ENCODE measurements around the gene NPFF. TPM values are rescaled to one million over a fixed set of nuclear protein-coding genes. Genes with fewer than 3 reads are reported as not detected.

Gene NPFF
- total and polyA plus RNA-seq, 10 of the 15 experiments (the other 5 are each of a cell fraction or from before 2014, with no cell fraction given): 0.21 to 0.69 (median 0.23) TPM; not detected in 7

- RAD21 ChIA-PET (ENCODE audit: unreplicated experiment): no interaction called here
- Histone ChIP-seq H3K9me3 (replicated peaks; ENCODE audit: control insufficient read depth, insufficient read depth, low read length) (no peaks in the 10 kb centered on the region), H3K27ac (ENCODE audit: control insufficient read depth, insufficient read depth) (no peak overlapping the region), H3K79me2 (ENCODE audit: control insufficient read depth, insufficient read depth, low read length) (no peaks in the 10 kb centered on the region), H3K4me2 (ENCODE audit: control insufficient read depth, insufficient read depth) (no peak overlapping the region), H2AFZ (ENCODE audit: control insufficient read depth, low read depth, low read length) (no peak overlapping the region), H3K9ac (ENCODE audit: control insufficient read depth, insufficient read depth, low read length) (no peak overlapping the region), H3K4me1 (ENCODE audit: control insufficient read depth, insufficient read depth, low read length) (no peaks in the 10 kb centered on the region), H4K20me1 (ENCODE audit: control insufficient read depth, insufficient read depth) (no peaks in the 10 kb centered on the region), H3K4me3 (no peak overlapping the region), H3K27me3 (replicated peaks in 1 of 2; ENCODE audit: control insufficient read depth in 2 of 2, insufficient read depth in 2 of 2, low read length in 1 of 2) (no peaks in the 10 kb centered on the region), H3K36me3 (ENCODE audit: control insufficient read depth in 2 of 2, insufficient read depth in 2 of 2, low read length in 1 of 2) (peaks cover 6 to 22% of the 10 kb centered on the region in 2 experiments)
- ATAC-seq: no peak
- in situ Hi-C loops (cut with MboI) (no loop called here), intact Hi-C loops (cut with micrococcal nuclease; ENCODE audit: unreplicated experiment) (no loop called here)
- TF ChIP-seq PBX3 (IDR thresholded peaks at IDR 0.05; ENCODE audit: insufficient replicate concordance, low read depth, low read length) (no peak), POU2F2 (IDR thresholded peaks at IDR 0.05; ENCODE audit: borderline replicate concordance, low read depth, low read length) (no peak), SIN3A (IDR thresholded peaks at IDR 0.05; ENCODE audit: low read depth, low read length) (no peak), ZNF384 (IDR thresholded peaks at IDR 0.05; ENCODE audit: borderline replicate concordance, low read depth, low read length) (no peak), FOS (IDR thresholded peaks at IDR 0.05; ENCODE audit: borderline replicate concordance, extremely low read depth, insufficient read length) (no peak), TCF12 (IDR thresholded peaks at IDR 0.05; ENCODE audit: low read depth, low read length) (no peak), SKIL (IDR thresholded peaks at IDR 0.05; ENCODE audit: low read depth, poor library complexity, severe bottlenecking) (no peak), EZH2 (IDR thresholded peaks at IDR 0.05; ENCODE audit: borderline replicate concordance, control insufficient read depth, low read depth, low read length) (no peak), RUNX3 (IDR thresholded peaks at IDR 0.05; ENCODE audit: low read length) (no peak), RCOR1 (conservative IDR thresholded peaks at IDR 0.05; ENCODE audit: low read depth, low read length) (no peak), STAT3 (IDR thresholded peaks at IDR 0.05; ENCODE audit: low read depth, low read length) (no peak)
- POLR2A ChIA-PET: no interaction called here
- SMC1A ChIA-PET (ENCODE audit: uncharacterized antibody, unreplicated experiment): no interaction called here
- 98% methylated on average over 3 of the region's 3 CpGs for WGBS (ENCODE audit: insufficient coverage, insufficient replicate concordance, low lambda C conversion rate, missing lambda C conversion rate)
- BruUV-seq (replicated peaks): no TSS peak
- no peak for FAIRE-seq
- CTCF ChIA-PET: no interaction called here
- DNase-seq (ENCODE audit: low read depth, low spot score): no peak
These were observed 29.7 kb upstream of the NPFF start for GRCh38 chr12:53536962-53537361.

Data from GM12878 (cell line).